GM12878 (cell line): ENCODE data around the gene NDUFC2. TPM values are rescaled to one million over a fixed set of nuclear protein-coding genes. Genes with fewer than 3 reads are reported as not detected.
"Not testable (repeated sequence)": the region's sequence is repeated elsewhere in the genome, so short reads cannot be mapped to it uniquely, and the experiment has no call there.

ENCODE experiments used
- ATAC-seq: fragments of 200-7000 bp; cut with Tn5 transposase; 3 replicates; pipeline ENCODE4 v1.9.1; 2020; ENCODE audit warnings: mild to moderate bottlenecking, moderate library complexity
- BruUV-seq: library from RNA; stranded (reverse); fragments of 400-500 nt; replicated peaks from 2 replicates; lab custom pipeline; 2021; lab: Mats Ljungman, UMichigan
- CTCF ChIA-PET: fragments of 300-600 bp; sonication (Branson Sonifier 250); formaldehyde crosslinking; extraction: SDS; loops from one replicate; lab custom pipeline; 2021; ENCODE audit warnings: inconsistent platforms; lab: Yijun Ruan, JAX
- POLR2A ChIA-PET: fragments of 350-600 bp; formaldehyde crosslinking; extraction: SDS; loops from one replicate; lab custom pipeline; 2021; ENCODE audit warnings: inconsistent platforms; lab: Charles Lee
- RAD21 ChIA-PET: fragments of 300-600 bp; sonication (Branson Sonifier 250); formaldehyde crosslinking; loops from one replicate; lab custom pipeline; 2023; ENCODE audit warnings: antibody characterized with exemption; ENCODE audit not compliant: unreplicated experiment; lab: Charles Lee
- SMC1A ChIA-PET: fragments of 300-600 bp; sonication (Branson Sonifier 250); formaldehyde crosslinking; loops from one replicate; lab custom pipeline; 2023; ENCODE audit not compliant: unreplicated experiment, uncharacterized antibody; lab: Charles Lee
- DNase-seq: peaks from one replicate; pipeline ENCODE4 v3.0.0-alpha.2; 2011; ENCODE audit warnings: low read depth, low spot score
- FAIRE-seq: peaks from 3 replicates; lab custom pipeline; 2011; peaks lifted over from hg19 to GRCh38; lab: Jason Lieb, UNC
- H2AFZ ChIP-seq: 2 replicates; pipeline ENCODE4 v1.6.0; 2011; ENCODE audit warnings: low read depth, low read length, control low read depth; ENCODE audit not compliant: control insufficient read depth
- H3K27ac ChIP-seq: 2 replicates; pipeline ENCODE4 v1.5.1; 2011; ENCODE audit warnings: control low read depth; ENCODE audit not compliant: control insufficient read depth, insufficient read depth
- H3K27me3 ChIP-seq, 2 experiments: replicated peaks in 1 of 2; 2 replicates each; pipeline versions ENCODE4 v1.6.0 to v1.6.1; 2011; ENCODE audit warnings: low read length in 1 of 2; ENCODE audit not compliant: control insufficient read depth in 2 of 2, insufficient read depth in 2 of 2
- H3K36me3 ChIP-seq, 2 experiments: 2 replicates each; pipeline ENCODE4 v1.5.1; 2011; ENCODE audit warnings: low read length in 1 of 2; ENCODE audit not compliant: control insufficient read depth in 2 of 2, insufficient read depth in 2 of 2
- H3K4me1 ChIP-seq: 2 replicates; pipeline ENCODE4 v1.6.1; 2011; ENCODE audit warnings: mild to moderate bottlenecking, low read length, moderate library complexity, mixed read lengths; ENCODE audit not compliant: control insufficient read depth, insufficient read depth
- H3K4me2 ChIP-seq: 2 replicates; pipeline ENCODE4 v1.6.0; 2011; ENCODE audit warnings: control low read depth; ENCODE audit not compliant: control insufficient read depth, insufficient read depth
- H3K4me3 ChIP-seq: fragments of 200-600 bp; sonication (generic); 2 replicates; pipeline ENCODE4 v1.5.1; 2016
- H3K79me2 ChIP-seq: 2 replicates; pipeline ENCODE4 v1.6.0; 2011; ENCODE audit warnings: low read length; ENCODE audit not compliant: control insufficient read depth, insufficient read depth
- H3K9ac ChIP-seq: 2 replicates; pipeline ENCODE4 v1.8.0; 2011; ENCODE audit warnings: low read length, control low read depth, mixed read lengths; ENCODE audit not compliant: control insufficient read depth, insufficient read depth
- H3K9me3 ChIP-seq: replicated peaks from 3 replicates; pipeline ENCODE4 v1.5.1; 2011; ENCODE audit warnings: mild to moderate bottlenecking, low read length; ENCODE audit not compliant: control insufficient read depth, insufficient read depth
- H4K20me1 ChIP-seq: 2 replicates; pipeline ENCODE4 v1.6.0; 2011; ENCODE audit not compliant: control insufficient read depth, insufficient read depth
- HCFC1 ChIP-seq: fragments of 150-350 bp; IDR thresholded peaks from 2 replicates; pipeline ENCODE4 v1.6.1; 2014; ENCODE audit warnings: low read length
- PBX3 ChIP-seq: IDR thresholded peaks from 2 replicates; pipeline ENCODE4 v1.6.1; 2011; ENCODE audit warnings: mild to moderate bottlenecking, low read depth, low read length, moderate library complexity; ENCODE audit not compliant: insufficient replicate concordance
- SP1 ChIP-seq: IDR thresholded peaks from one replicate; pipeline ENCODE4 v1.6.1; 2011; ENCODE audit warnings: low read depth, low read length
- ZBED1 ChIP-seq: IDR thresholded peaks from 2 replicates; pipeline ENCODE4 v1.6.1; 2016; ENCODE audit warnings: borderline replicate concordance
- WGBS: methylation state at CpG from one replicate; pipeline ENCODE4 v1.1.6; 2016; ENCODE audit warnings: low lambda C conversion rate; ENCODE audit not compliant: insufficient replicate concordance, insufficient coverage; ENCODE audit errors: missing lambda C conversion rate; 5-methylcytosine and 5-hydroxymethylcytosine counted together
- in situ Hi-C: fragments of 300-500 bp; cut with MboI; formaldehyde crosslinking; loops from 9 replicates; pipeline ENCODE4 v1.14.3; 2018; ENCODE audit warnings: mixed read lengths
- intact Hi-C: fragments of 100-400 bp; cut with micrococcal nuclease; formaldehyde crosslinking; loops from one replicate; pipeline ENCODE4 v1.14.2; 2022; ENCODE audit not compliant: unreplicated experiment
- polyA plus RNA-seq, 11 experiments: library from polyadenylated mRNA; depleted of rRNA in 4 of 11; unstranded in 6 of 11; stranded (reverse) in 5 of 11; fragments of >200 nt; fragmentation: Nextera tagmentation in 4 of 11; fragmentation: Illumina TruSeq in 1 of 11; extraction: Ambion mirVana in 4 of 11; extraction: Trizol in 1 of 11; gene quantifications; 1 replicate in 1 of 11; 2 replicates in 10 of 11; pipeline versions ENCODE4 v1.2.1 to v1.2.3, GENCODE V29; 2011 to 2016; ENCODE audit warnings: inconsistent platforms in 2 of 11, missing spikeins in 2 of 11, low read depth in 1 of 11
- total RNA-seq, 4 experiments: library from RNA; depleted of rRNA in 3 of 4; stranded (reverse); fragments of >200 nt in 3 of 4; fragmentation: Illumina TruSeq in 1 of 4; extraction: Trizol in 1 of 4; gene quantifications; 2 replicates each; pipeline versions ENCODE4 v1.2.1 to v1.2.3, GENCODE V29; 2013 to 2021

Gene NDUFC2
- total and polyA plus RNA-seq, 10 of the 15 experiments (the other 5 are each of a cell fraction or from before 2014, with no cell fraction given) = 103 to 529 (median 192) TPM

- TF ChIP-seq PBX3 (peak; percentile 86), ZBED1 (no peak)
Measured at GRCh38 chr11:78031629-78032028, 48.0 kb downstream of the NDUFC2 start (continued).

DNA sequence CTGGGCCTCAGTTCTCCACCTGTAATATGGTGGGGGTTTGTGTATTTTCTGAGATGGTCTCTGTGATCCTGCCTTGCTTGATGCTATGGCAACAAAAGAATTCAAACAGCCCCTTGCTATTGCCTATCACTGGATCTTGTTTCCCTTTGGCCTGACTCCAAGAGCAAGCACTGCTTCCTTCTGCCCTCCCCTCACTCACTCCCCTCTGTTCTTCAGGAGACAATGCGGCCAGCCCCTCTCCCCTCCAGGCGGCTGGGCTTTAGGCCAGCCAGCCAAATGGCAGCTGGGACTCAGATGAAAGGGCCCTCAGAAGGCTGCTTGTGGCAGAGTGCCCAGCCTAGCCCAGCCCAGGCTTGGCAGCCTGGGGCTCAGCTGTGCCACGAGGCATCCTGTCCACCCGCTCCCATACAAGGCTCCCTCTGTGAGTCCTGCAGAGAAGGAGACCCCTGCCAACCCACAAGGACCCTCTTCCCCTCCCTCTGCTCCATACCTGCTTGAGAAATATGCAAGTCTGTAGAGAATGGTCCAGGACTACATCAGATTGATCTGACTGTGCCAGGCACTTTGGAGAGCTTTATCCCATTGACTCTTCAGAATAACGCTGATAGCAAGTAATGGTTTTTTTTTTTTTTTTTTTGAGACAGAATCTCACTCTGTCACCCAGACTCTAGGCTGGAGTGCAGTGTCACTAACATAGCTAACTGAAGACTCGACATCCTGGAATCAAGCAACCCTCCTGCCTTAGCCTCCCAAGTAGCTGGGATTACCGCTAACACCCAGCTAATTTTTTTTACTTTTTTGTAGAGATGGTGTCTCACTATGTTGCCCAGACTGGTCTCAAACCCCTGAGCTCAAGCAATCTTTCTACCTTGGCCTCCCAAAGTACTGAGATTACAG is 49.0 kb downstream of the NDUFC2 start:
- Histone ChIP-seq H3K27me3 (no peaks in the 10 kb centered on the region), H3K4me2 (no peak overlapping the region), H4K20me1 (no peaks in the 10 kb centered on the region), H3K36me3 (no peaks in the 10 kb centered on the region), H3K9ac (no peak overlapping the region), H3K27ac (no peak overlapping the region), H3K4me3 (no peak overlapping the region), H3K4me1 (peaks cover 6% of the 10 kb centered on the region)
- POLR2A ChIA-PET = interaction anchor here (0.6 to 3.5 kb wide), 3 partner anchors 9 to 36 kb away, joined by 5 to 12 read pairs (median 5); no protein-coding TSS in a partner anchor
- 42% methylated on average over 7 of the region's 7 CpGs for WGBS
- in situ Hi-C loops = no loop called here
- CTCF ChIA-PET = interaction anchor here (0.7 to 3.5 kb wide), 3 partner anchors 16 to 36 kb away, joined by 3 to 17 read pairs (median 9); partner anchors contain the start of gene INTS4
- ATAC-seq = no peak
- DNase-seq = no peak
- FAIRE-seq = no peak
- TF ChIP-seq SP1 (no peak), HCFC1 (no peak)
- TF ChIP-seq, all 136 proteins: peak for 0
- no peak overlapping the region for H2AFZ ChIP-seq
- no TSS peak for BruUV-seq
- no peaks in the 10 kb centered on the region for H3K9me3 ChIP-seq
- SMC1A ChIA-PET = interaction anchor here (0.7 to 1.5 kb wide), 3 partner anchors 9 to 1616 kb away, joined by 3 to 5 read pairs (median 5); no protein-coding TSS in a partner anchor
- intact Hi-C loops = no loop called here
- RAD21 ChIA-PET = interaction anchor here (0.7 to 1.1 kb wide), 3 partner anchors 9 to 36 kb away, joined by 3 read pairs; no protein-coding TSS in a partner anchor
- H3K79me2 ChIP-seq = no peaks in the 10 kb centered on the region

GRCh38 chr11:78028423-78028822 is 51.2 kb downstream of the NDUFC2 start:
- H3K9me3 ChIP-seq, DNase-seq, H3K27ac ChIP-seq, POLR2A ChIA-PET, ATAC-seq, H3K9ac ChIP-seq, FAIRE-seq, H3K4me1 ChIP-seq, H3K36me3 ChIP-seq, in situ Hi-C loops, SMC1A ChIA-PET, intact Hi-C loops, CTCF ChIA-PET, H4K20me1 ChIP-seq, BruUV-seq, H3K4me2 ChIP-seq, H3K79me2 ChIP-seq, H3K4me3 ChIP-seq, H2AFZ ChIP-seq, H3K27me3 ChIP-seq: not testable (repeated sequence)
- RAD21 ChIA-PET = interaction anchor here (1.2 kb wide), 1 partner anchor 15 kb away, joined by 4 read pairs; no protein-coding TSS in a partner anchor
- WGBS = 79% methylated on average over 7 of the region's 9 CpGs
